Measurements from ENCODE around the gene KCNJ5.

The KCNJ5 gene

DNA sequence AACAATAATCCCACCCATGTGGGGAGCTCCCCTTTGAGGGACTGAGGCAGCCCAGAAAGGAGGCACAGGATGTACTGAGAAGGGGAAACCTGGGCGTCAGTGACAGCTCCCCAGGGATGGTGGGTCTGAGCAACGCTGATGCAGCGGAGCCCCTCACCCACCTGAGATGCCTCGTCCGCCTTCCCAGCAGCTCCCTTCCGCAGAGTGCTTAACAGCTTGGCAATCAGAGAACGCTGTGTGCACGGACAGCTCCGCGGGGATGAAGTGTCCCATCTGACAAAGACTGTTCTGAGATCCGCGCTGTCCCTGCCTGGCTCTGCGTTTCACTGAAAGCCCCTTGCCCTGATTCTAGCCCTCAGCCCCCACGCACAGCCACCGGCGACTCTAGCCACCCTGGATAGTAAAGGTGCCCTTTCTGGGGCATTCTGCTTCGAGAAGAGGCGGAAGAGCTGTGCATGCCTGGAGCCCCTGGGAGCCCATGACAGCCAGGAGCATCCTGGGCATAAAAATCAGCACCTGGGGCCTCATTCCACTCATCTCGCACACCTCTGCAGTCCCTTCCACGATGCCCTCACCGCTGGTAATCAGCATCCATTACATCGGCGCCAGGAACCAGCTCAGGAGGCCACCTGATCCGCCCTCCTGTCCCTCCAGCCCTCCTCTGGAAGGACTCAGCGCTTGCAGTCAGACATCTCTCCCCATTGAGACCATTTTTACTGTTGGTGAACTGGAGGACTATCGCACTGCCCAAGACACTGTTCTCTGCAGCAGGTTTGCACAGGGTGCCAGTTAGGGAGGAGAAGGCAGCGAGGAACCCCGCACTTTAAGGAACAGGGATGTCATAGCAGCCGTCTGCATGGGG is 10.7 kb downstream of the KCNJ5 start:
- DNase-seq (ENCODE audit: low spot score), result no peak
- TF ChIP-seq, protein P1, sequence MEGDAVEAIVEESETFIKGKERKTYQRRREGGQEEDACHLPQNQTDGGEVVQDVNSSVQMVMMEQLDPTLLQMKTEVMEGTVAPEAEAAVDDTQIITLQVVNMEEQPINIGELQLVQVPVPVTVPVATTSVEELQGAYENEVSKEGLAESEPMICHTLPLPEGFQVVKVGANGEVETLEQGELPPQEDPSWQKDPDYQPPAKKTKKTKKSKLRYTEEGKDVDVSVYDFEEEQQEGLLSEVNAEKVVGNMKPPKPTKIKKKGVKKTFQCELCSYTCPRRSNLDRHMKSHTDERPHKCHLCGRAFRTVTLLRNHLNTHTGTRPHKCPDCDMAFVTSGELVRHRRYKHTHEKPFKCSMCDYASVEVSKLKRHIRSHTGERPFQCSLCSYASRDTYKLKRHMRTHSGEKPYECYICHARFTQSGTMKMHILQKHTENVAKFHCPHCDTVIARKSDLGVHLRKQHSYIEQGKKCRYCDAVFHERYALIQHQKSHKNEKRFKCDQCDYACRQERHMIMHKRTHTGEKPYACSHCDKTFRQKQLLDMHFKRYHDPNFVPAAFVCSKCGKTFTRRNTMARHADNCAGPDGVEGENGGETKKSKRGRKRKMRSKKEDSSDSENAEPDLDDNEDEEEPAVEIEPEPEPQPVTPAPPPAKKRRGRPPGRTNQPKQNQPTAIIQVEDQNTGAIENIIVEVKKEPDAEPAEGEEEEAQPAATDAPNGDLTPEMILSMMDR (IDR thresholded peaks at IDR 0.05; ENCODE audit: extremely low read depth, missing control alignments), result no peak

DNA sequence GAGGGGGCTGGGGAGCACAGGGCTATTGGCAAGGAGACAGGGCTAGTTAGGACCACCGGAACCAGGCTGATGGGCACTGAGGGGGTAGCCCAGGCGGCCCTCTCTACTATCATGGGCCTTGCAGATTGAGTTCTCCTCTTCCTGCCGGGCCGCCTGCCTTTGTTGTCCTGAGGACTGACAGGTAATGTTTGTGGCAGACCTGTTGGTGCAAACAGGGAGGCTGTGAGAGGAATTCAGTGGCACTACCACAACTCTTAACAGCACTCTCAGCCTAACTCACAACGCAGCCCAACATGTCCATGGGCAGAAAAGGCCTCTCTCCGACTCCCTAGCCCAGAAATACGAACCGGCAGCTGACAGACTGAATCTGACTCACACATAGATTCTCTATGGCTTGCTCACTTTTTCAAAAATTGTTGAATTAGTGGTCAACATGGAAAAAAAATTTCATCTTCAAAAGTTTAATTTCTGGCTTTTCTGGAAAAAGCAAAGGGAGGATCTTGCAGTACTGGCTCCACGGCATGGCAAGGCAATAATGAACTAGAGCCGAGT is 11.4 kb downstream of the KCNJ5 start:
- TF ChIP-seq, protein P1 (IDR thresholded peaks at IDR 0.05; ENCODE audit: extremely low read depth, missing control alignments), result no peak
- DNase-seq (ENCODE audit: low spot score), result no peak

DNA sequence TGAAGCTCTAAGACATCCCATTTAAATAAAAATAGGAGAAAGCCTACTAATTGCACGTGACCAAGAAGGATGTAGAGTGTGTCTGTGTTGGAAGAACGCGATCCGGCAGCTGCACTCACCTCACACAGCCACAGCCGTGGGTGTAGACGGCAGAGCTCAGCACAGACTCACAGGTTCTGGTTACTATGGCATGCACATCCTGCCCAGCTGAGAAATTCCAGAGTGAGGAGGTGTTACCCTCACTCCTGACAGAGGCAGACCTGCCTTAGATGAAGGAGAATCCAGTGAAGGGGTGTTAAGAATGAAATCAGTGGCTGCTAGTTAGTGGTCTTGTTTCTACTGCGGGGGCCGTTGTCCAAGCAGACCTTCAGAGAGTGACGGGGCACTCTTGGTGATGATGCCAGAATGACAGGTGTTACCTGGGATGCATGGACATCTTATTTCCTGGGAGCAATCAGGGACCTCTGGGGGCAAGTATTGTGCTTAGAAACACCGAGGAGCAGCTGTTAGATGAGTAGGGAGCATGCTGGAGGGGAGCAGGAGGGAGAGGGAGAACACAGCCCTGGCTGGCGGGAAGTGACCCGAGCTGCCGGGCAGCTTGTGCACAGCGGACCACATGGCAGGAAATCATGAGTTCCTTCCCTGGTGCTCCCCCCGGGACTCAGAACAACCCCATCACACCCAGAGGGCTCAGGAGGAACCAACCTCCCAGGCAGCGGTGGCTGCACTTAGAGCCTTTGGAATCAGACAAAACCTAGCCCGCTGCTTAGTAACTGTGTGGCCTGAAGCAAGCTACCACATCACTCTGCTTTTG is 12.3 kb downstream of the KCNJ5 start:
- TF ChIP-seq, protein P1 (IDR thresholded peaks at IDR 0.05; ENCODE audit: extremely low read depth, missing control alignments), result no peak
- DNase-seq (ENCODE audit: low spot score), result no peak

DNA sequence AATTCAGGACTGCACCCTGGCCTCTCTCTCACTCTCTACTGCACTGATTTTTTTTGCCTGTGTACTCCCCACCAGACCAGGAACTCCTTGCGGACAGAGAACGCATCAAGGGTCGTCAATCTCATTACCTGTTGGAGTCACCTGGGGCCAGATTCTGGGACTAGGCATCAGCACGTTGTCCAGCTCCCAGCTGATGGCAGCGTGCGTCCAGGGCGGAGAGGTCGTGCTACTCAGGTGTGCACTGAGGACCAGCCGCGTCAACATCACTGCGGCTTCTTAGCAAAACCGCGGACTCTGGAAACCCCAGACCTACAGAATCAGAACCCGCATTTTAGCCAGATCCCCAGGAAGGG is 13.1 kb downstream of the KCNJ5 start:
- no peak for DNase-seq (ENCODE audit: low spot score)
- TF ChIP-seq, protein P1 (IDR thresholded peaks at IDR 0.05; ENCODE audit: extremely low read depth, missing control alignments), result no peak

DNA sequence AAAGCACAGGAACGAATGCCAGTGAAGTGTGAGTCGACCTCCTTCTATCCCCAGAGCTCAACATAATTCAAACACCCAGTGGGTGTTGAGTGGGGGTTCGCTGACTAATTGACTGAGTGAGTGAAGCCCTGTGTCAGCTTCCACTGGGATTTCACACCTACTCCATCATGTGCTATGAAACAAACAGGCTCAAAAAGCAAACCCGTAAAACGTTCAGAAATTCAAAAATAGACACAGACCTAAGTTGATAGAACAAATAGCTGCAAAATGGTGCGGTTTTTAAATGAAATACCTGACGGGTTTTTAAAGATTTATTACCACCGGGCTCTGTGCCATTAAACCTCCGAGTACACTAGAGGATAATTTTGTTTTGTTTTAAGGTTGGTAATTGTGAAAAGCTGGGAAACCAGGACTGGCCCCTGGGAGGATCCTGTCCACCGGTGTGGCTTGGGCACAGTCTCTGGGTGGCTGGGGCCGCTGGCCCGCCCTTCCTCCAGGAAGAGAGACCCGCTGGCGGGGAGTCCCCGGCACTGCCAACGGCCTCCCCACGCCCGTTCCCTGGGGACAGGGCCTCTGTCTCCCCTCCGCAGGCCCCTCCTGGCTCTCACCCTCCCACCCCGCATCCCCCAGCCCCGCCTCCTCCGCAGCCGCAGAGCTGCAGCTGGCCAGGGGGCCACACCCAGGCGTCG is 13.6 kb downstream of the KCNJ5 start:
- DNase-seq (ENCODE audit: low spot score), result peak; percentile 67

DNA sequence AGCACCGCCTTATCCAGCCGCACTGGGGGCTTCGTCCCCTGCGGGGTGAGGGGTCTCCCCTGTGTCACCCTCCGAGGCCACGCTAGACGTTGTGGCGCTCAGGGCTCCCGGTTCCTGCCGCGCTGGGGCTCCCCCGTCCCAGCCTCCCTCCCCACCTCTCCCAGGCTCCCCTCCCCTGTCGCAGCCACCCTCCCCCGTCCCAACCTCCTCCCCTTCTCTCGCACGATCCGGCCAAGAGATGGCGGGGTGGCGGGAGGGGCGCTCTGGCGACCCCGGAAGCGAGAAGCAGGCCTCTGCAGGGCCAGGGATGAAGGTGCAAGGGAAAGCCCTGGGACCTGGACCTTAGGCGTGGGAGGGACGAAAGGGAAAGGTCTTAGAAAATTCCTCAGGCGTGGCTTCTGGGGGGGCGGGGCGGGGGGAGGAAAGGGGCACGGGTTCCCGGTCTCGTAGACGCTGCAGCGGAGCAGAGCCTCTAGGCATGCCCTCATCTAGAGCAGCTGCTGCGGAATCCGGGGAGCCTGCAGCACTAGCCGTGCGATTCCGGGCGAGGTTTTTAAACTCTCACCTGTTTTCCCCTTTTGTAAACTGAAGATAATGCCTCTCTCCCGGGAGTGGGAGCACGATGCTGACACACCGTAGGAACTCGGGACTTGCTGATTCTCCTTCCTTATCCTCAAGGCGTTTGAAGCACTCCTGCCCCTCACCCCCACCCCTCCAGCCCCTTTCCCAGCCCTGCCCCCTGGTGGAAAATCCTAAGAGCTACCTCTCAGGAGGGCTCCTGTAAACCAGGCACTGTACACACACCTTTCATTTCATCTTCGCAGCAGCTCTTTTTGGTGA is 14.4 kb downstream of the KCNJ5 start:
- TF ChIP-seq, protein P1 (IDR thresholded peaks at IDR 0.05; ENCODE audit: extremely low read depth, missing control alignments), result no peak
- DNase-seq (ENCODE audit: low spot score), result peak; percentile 70

More for the DNA sequence above, 13.6 kb downstream of the KCNJ5 start:
- TF ChIP-seq, protein P1 (IDR thresholded peaks at IDR 0.05; ENCODE audit: extremely low read depth, missing control alignments), result no peak

All from GM20000 (cell line).